Stimulated activated CD8-positive, alpha-beta memory T cell treated with anti-CD3 and anti-CD28 coated beads, Interleukin-7, amount 100 ng/mL, for 48 hours (primary cell): ENCODE results near the gene ZNF536.
"Not testable (repeated sequence)": the region's sequence is repeated elsewhere in the genome, so short reads cannot be mapped to it uniquely, and the experiment has no call there.

Experiments used
- DNase-seq, 2 donors: peaks; one replicate each; pipeline ENCODE4 v3.0.0-alpha.2; 2020; ENCODE audit warnings: low read depth in 1 of 2; ENCODE audit errors: extremely low read depth in 1 of 2

Gene ZNF536

GRCh38 chr19:30443531-30444252, 71.5 kb downstream of the ZNF536 start:
- no peak for DNase-seq

- DNase-seq: no peak
Measured at GRCh38 chr19:30444253-30444671, 72.1 kb downstream of the ZNF536 start.

DNA sequence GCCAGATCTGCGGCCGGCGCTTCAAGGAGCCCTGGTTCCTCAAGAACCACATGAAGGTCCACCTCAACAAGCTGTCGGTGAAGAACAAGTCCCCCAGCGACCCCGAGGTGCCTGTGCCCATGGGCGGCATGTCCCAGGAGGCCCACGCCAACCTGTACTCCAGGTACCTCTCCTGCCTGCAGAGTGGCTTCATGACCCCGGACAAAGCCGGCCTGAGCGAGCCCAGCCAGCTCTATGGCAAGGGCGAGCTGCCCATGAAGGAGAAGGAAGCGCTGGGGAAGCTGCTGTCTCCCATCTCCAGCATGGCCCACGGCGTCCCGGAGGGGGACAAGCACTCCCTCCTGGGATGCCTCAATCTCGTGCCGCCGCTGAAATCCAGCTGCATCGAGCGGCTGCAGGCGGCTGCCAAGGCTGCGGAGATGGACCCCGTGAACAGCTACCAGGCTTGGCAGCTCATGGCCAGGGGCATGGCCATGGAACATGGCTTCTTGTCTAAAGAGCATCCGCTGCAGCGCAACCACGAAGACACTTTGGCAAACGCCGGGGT, 72.6 kb downstream of the ZNF536 start:
- DNase-seq: no peak

DNA sequence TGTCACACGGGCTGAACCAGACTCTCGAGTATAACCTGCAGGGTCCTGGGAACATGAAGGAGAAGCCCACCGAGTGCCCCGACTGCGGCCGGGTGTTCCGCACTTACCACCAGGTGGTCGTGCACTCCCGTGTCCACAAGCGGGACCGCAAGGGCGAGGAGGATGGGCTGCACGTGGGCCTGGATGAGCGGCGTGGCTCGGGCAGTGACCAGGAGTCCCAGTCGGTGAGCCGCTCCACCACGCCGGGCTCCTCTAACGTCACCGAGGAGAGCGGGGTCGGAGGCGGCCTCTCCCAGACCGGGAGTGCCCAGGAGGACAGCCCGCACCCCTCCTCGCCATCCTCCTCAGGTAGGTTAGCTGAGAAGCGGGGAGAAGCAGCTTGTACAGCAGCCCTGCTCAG, 73.2 kb downstream of the ZNF536 start:
- no peak for DNase-seq

DNA sequence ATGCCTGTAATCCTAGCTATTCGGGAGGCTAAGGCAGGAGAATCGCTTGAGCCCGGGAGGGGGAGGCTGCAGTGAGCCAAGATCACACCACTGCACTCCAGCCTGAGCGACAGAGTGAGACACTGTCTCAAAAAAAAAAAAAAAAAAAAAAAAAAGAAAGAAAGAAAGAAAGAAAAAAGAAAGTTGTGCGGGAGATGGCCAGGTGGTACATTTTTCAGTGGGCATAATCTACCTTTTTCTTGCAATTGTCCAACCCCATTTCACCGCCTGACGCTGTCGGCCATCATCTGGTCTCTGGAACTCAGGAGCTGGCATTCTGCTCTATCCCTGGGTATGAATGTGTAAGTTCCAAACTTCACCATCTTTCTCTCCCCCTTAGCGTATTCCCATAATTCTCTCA, 73.9 kb downstream of the ZNF536 start:
- not testable (repeated sequence) for DNase-seq

DNA sequence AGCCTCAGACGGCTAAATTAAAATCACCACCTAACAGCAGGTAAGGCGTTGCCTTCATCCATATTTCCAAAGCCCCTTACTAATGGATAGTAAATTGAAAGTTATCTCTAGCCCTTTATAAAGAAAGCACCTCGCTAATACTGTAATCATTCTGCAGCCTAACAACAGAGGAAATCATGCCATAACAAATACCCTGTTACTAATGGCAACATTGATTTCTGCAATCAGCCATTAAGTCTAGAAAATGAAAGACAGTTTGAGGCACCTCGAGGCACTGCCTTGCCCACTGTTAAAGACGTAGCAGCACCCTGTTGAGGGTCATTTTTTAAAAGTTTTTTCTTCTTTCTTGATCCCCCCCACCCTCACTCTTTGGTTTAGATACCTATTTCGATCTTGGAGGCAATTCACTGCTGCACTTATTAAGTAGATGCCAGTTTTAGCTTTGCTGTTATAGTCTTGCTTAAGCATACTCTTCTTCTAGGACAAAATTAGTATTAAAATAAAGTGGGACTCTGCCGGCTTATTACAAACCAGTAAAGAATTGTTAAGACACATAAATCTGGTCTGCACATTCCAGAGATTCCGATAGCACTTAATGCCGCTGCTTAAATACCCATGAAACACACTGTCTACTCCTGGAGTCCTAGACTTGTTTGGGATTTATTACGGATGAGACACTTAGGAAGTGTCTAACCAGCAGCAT, 74.8 kb downstream of the ZNF536 start:
- DNase-seq: no peak

DNA sequence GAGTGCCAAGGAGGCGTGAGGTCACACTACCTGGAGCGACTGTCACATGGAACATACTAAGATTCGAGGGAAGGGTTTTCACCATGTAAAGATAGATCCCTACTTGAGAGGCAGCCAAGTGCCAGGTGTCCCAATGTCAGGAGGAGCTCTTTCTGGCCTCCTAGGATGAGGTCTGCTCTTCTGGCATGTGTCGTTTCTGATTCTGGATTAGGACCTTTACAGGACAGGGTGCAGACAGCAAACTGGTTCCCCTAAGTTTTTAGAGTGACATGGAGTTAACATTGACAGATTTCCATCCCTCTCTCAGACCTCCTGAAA, 75.3 kb downstream of the ZNF536 start:
- DNase-seq: no peak

DNA sequence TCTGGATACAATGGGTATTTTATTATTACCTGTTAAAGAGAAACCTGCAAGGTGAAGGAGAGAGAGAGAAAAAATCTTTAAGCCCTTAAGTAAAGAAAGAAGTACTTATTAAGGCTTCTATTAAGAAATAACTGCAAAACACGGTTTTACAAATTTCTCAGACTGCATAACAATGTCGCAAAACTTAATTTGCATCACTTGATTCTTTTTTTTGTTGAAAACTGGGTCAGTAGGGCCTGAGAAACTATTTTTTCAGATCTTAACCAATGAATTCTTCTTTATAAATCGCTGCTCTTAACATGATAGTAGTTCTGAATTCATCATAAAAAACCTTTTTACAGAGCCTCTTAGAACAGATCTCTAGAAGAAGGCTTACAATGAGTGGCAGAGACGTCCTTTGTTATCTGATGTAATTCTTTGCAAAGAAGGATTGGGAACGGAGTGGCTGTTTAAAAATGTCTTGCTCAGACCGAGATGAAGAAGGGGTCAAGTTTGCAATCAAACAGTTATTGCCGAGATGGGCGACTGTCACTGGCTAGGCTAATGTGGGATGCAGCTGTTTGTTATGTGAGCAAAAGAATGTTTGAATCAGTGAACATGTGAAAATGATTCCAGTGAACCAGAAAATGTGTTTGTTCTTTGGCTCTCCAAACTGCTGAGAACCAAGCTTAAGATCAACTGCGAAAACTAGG, 76.3 kb downstream of the ZNF536 start:
- DNase-seq: no peak

GRCh38 chr19:30449078-30449590, 77.0 kb downstream of the ZNF536 start:
- no peak for DNase-seq

DNA sequence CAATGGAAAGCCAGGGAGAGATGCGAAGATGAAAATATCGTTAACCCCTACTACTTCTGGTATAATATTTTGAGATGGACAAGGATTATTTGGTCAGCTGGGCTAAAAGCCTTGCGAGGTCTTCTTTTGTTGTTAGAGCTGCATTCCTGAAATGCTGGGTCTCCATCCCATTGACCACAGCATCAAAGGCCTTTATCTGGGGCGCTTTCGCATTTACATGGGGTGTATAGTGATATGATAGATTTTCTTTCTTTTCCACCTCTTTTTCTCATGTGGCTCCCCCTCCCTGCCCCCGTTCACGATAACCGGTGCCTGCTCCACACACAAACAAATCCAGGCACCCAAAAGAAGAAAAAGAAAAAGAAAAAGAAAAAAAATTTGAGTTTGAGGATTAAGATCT, 77.5 kb downstream of the ZNF536 start:
- no peak for DNase-seq

DNA sequence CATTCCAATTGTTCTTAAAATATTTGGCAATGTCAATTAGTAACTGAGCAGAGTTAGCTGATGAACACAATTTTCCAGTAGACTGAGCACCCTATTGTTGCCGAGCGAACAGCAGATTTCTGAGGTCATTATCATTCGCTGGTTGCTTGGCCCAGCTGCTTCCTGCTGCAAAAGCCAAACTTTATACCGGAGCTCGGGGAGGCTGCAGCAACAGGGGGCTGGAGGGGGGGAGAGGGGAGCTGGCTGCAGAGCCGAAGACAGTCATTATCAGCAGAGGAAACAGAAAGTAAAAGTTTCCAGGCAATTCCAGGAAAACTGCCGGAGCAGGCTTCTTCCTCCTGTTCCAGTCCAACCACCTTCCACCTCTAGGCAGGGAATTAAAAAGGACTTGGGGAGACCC, 77.9 kb downstream of the ZNF536 start:
- no peak for DNase-seq

DNA sequence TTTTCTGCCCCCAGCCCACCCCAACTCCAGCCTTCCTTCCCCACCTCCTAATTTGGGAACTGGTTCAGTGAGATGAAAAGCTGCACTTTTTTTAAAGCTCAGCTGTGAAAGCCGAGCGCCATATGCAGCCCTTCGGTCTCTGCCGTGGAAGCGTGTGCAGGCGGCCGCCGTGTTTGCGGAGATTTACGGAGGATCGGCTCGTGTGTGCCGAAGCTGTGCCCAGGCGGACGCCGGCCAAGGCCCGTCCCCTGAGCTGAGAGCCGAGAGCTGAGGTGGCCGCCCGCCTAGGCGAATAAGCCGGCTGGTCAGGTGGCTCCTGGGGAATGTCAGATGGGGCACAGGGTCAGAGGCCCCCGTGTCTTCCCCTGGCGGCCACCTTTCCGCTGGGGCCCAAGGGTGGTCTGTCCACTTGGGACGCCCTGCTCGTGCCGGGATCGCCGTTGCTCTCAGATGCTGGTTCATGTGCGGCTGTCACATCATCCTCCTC, 78.7 kb downstream of the ZNF536 start:
- DNase-seq: no peak

- DNase-seq: no peak
Measured at GRCh38 chr19:30452931-30453330, 80.7 kb downstream of the ZNF536 start.

DNA sequence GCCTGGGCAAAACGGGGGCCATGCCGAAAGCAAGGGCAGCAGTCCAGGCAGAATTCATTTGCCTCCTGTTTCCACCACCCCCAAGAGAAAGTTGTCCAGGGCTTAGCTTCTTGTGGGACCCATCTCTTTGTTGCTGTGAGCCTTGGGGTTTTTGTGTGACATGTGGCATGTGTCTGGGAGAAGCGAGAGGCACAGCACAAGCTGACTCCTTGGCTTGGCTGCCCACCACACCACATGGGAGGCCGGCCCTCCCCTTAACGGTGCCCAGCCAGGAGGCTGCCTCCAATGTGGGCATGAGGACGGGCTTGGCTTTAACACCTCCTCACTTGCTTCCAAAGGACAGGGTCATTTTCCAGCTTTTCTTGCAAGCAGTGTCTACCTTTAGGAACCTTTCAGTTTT, 81.6 kb downstream of the ZNF536 start:
- DNase-seq: no peak

DNA sequence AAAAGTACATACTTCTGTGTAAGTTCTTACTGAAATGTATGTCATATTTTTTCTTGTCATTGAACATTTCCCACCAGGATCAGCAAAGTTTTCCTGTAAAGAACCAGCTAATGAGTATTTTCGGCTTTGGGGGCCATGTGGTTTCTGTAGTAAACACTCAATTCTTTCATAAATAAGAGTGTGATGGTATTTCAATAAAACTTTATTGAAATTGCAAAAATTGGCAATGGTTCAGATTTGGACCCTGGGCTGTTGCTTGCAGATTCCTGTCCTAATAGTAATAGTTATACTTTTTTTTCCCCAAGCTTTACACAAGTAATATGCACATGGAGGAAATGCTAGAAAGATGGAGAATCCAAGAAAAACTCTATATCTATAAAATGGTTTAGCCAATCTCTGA, 83.7 kb downstream of the ZNF536 start:
- no peak for DNase-seq

- DNase-seq: no peak
Measured at GRCh38 chr19:30457484-30457883, 85.3 kb downstream of the ZNF536 start.

- DNase-seq: no peak
Measured at GRCh38 chr19:30459859-30460258, 87.7 kb downstream of the ZNF536 start.

DNA sequence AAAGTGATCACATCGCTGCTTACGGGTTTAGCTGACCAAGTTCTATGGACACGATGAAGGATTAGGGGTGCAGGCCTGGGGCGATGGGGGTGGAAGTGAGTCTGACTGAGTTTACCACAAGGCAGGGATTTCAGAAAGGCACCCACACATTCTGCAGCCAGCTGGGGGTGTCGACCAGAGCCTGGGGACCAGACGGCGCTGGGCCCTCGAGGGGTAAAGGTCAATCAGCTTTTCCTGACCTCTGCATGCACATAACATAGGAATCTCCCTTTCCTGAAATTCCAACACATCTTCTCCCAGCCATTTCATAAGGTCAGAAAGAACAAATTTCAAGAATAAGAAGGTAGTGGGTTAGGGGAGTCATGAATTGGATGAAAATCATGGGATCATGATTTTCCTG, 92.0 kb downstream of the ZNF536 start:
- no peak for DNase-seq

DNA sequence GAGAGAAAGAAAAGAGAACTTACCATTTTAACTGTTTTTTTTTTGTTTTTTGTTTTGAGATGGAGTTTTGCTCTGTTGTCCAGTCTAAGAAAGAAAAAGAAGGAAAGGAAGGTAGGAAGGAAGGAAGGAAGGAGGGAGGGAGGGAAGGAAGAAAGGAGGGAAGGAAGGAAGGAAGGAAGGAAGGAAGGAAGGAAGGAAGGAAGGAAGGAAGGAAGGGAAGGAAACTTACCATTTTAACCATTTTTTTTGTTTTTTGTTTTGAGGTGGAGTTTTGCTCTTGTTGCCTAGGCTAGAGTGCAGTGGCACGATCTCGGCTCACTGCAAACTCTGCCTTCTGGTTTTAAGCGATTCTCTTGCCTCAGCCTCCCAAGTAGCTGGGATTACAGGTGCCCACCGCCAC, 94.4 kb downstream of the ZNF536 start:
- DNase-seq: not testable (repeated sequence)

DNA sequence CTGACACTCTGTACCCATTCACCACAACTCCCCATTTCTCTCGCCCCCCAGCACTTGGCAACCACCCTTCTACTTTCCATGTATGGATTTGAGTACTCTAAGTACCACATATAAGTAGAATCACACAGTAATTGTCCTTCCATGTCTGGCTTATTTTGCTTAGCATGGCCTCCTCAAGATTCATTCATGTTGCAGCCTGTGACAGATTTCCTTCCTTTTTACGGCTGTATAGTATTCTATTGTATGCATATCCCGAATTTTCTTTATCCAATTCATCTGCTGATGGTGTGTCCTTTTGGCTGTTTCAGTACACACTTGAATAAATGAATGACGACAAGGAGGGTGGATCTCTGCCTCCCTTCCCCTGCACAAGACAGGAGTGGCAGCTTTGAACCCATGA, 95.1 kb downstream of the ZNF536 start:
- no peak for DNase-seq

DNA sequence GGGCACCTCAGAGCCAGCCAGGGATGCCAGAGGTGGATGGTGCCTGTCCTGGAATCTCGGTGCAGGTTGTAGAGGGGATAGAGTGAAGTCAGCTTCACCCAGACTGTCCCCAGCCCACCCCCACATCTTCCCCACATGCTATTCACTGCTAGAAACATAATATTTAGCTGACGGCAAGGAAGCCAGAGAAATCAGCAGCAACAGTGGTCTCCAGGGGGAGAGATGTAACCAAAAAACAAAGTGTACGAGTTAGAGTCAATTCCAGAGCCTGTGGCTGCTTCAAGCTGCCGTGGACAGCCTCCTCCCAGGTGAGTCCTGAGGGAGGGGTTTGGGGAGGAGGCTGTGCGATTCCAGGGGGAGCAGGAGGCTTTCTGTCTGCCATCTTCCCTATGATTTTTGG, 97.6 kb downstream of the ZNF536 start:
- DNase-seq: no peak

DNA sequence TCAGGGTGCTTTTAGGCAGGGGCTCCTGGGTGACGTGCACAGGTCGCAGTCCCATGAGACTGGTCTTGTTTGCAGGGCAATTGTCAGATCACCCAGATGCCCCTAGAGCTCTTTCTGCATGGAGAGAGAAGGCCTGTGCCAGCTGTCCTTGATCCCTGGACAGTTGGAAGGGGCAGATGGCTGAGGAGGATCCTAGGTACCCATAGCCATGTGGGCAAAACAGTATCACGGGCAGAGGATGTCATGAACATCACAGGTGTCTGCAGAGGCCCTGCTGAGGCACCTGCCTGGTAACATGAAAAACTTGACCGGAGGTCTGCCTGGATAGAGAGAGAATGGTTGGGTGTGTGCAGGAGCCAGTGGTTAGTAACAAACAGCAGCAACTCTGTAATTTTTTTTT, 99.3 kb downstream of the ZNF536 start:
- DNase-seq: no peak
